Activated CD8-positive, alpha-beta T cell treated with anti-CD3 and anti-CD28 coated beads for 36 hours (primary cell): Measurements from ENCODE around the gene PRKN. TPM values are rescaled to one million over a fixed set of nuclear protein-coding genes. Genes with fewer than 3 reads are reported as not detected.

Experiments
- ATAC-seq: fragments of 200-7000 bp; cut with Tn5 transposase; one replicate; pipeline ENCODE4 v1.10.0; 2021; ENCODE audit warnings: mild to moderate bottlenecking, moderate library complexity
- CTCF ChIA-PET: fragments of 350-600 bp; sonication (Branson Sonifier 250); formaldehyde crosslinking; loops from one replicate; lab custom pipeline; 2021; ENCODE audit warnings: antibody characterized with exemption; lab: Charles Lee
- POLR2A ChIA-PET: fragments of 350-600 bp; sonication (Branson Sonifier 250); formaldehyde crosslinking; loops from one replicate; lab custom pipeline; 2021; ENCODE audit warnings: antibody characterized with exemption; lab: Charles Lee
- DNase-seq: peaks from one replicate; pipeline ENCODE4 v3.0.0-alpha.2; 2020
- H3K27ac Mint-ChIP-seq: one replicate; pipeline ENCODE4 v1.8.0; 2021; ENCODE audit warnings: mild to moderate bottlenecking, mixed read lengths
- H3K27me3 Mint-ChIP-seq: one replicate; pipeline ENCODE4 v1.8.0; 2021; ENCODE audit warnings: mixed read lengths
- H3K36me3 Mint-ChIP-seq: one replicate; pipeline ENCODE4 v1.8.0; 2021; ENCODE audit warnings: low read depth, mixed read lengths
- H3K4me1 Mint-ChIP-seq: one replicate; pipeline ENCODE4 v1.8.0; 2021; ENCODE audit warnings: low read depth, mixed read lengths
- H3K4me3 Mint-ChIP-seq: one replicate; pipeline ENCODE4 v1.8.0; 2021; ENCODE audit warnings: mild to moderate bottlenecking, moderate library complexity, mixed read lengths
- H3K9me3 Mint-ChIP-seq: one replicate; pipeline ENCODE4 v1.8.0; 2021; ENCODE audit warnings: mixed read lengths
- intact Hi-C: fragments of 100-400 bp; cut with micrococcal nuclease; formaldehyde crosslinking; loops from one replicate; pipeline ENCODE4 v1.10.0; 2022
- total RNA-seq, 2 experiments: library from RNA; stranded (reverse); gene quantifications; one replicate each; pipeline ENCODE4 v1.2.3, GENCODE V29; 2021
- TF ChIP-seq, protein P1 (sequence below): fragments of 200-600 bp; IDR thresholded peaks from one replicate; pipeline ENCODE4 v1.8.0; 2022; ENCODE audit warnings: antibody characterized with exemption, mild to moderate bottlenecking

PRKN gene
- total RNA-seq, 2 experiments from 2014 or later: 1.2 to 1.4 TPM

DNA sequence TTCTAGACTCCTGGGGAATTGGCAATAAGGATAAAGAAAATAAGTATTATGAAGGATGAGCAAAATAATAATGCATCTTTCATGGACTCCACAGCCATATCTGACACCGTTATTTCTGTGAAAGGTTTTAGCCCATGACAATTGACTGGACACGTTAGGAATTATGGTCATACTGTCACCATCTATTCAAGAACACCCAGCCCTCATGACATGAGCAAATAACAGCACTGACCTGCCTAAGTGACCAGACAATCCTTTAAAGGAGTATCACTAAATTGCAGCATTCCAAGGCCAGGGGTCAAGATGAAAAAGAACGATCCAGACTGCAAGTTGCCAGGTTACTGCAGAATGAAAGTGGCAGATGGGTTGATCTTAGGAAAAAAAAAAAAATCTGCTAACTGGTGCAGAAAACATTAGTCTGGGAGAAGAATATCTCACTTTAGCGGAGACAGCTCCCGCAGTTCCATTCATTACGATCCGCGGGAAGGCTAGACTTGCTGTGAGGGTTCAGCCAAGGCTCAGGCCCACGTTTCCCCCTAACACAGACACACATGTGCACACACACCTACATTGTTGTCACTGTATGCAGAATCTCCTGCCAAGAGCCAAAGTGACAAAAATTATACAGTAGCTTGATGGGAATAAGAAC is 1216.0 kb downstream of the PRKN start:
- Mint-ChIP-seq H3K9me3 (peaks cover 5% of the 10 kb centered on the region), H3K4me1 (no peaks in the 10 kb centered on the region), H3K27me3 (peaks cover 1% of the 10 kb centered on the region), H3K36me3 (no peaks in the 10 kb centered on the region), H3K4me3 (no peak overlapping the region), H3K27ac (no peak overlapping the region)
- no peak for ATAC-seq
- POLR2A ChIA-PET: no interaction called here
- intact Hi-C loops: no loop called here
- TF ChIP-seq, protein P1, sequence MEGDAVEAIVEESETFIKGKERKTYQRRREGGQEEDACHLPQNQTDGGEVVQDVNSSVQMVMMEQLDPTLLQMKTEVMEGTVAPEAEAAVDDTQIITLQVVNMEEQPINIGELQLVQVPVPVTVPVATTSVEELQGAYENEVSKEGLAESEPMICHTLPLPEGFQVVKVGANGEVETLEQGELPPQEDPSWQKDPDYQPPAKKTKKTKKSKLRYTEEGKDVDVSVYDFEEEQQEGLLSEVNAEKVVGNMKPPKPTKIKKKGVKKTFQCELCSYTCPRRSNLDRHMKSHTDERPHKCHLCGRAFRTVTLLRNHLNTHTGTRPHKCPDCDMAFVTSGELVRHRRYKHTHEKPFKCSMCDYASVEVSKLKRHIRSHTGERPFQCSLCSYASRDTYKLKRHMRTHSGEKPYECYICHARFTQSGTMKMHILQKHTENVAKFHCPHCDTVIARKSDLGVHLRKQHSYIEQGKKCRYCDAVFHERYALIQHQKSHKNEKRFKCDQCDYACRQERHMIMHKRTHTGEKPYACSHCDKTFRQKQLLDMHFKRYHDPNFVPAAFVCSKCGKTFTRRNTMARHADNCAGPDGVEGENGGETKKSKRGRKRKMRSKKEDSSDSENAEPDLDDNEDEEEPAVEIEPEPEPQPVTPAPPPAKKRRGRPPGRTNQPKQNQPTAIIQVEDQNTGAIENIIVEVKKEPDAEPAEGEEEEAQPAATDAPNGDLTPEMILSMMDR: no peak
- CTCF ChIA-PET: no interaction called here
- no peak for DNase-seq

DNA sequence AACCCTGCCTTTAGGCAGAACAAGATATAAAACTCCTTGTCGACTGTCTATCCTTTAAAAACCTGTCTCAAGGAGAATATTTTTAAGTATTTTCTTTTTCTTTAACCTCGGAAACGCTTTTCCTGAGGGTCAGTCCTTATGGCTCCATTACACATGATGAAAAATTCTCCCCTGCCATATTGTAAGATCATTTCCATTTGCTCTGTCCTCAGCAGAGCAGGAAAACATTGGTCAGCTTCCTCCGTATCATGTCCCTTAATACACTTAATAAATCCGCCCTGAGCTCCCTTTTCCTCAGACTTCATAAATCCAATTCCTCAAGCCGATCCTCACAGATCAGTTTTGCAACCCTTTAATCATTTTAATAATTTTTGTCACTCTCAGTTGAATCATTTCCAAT is 1219.2 kb downstream of the PRKN start:
- Mint-ChIP-seq H3K9me3 (peaks cover 7% of the 10 kb centered on the region), H3K4me3 (no peak overlapping the region), H3K27me3 (peaks cover 1% of the 10 kb centered on the region), H3K4me1 (no peaks in the 10 kb centered on the region), H3K36me3 (no peaks in the 10 kb centered on the region), H3K27ac (no peak overlapping the region)
- ATAC-seq (no peak), DNase-seq (no peak)
- intact Hi-C loops: no loop called here
- POLR2A ChIA-PET: interaction anchor here (0.6 kb wide), 1 partner anchor 103 kb away, joined by 5 read pairs; no protein-coding TSS in a partner anchor
- CTCF ChIA-PET: no interaction called here
- TF ChIP-seq, protein P1: no peak

DNA sequence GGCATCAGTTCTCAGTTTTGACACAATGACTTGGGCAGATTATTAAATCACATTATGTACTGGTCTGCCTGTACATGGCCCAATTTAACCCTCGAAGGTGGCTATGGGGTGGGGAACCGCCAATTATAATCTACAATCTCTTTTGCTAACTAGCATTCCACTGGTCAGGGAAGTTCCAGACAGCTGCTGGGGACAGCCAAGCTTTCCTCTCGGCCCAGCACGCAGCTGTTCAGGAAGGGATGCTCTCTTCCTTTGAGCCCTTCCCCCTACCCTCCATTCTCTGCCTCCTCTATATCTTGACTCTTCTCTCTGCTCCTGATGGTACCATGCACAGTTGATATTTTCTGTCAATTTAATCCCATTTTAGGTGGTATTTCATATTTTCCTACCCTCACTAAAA is 1220.2 kb downstream of the PRKN start:
- CTCF ChIA-PET: interaction anchor here (0.7 kb wide), 1 partner anchor 89 kb away, joined by 3 read pairs; no protein-coding TSS in a partner anchor
- peaks cover 3% of the 10 kb centered on the region for H3K27me3 Mint-ChIP-seq
- TF ChIP-seq, protein P1: no peak
- intact Hi-C loops: no loop called here
- H3K27ac Mint-ChIP-seq: no peak overlapping the region
- peaks cover 7% of the 10 kb centered on the region for H3K9me3 Mint-ChIP-seq
- DNase-seq: no peak
- POLR2A ChIA-PET: no interaction called here
- H3K4me1 Mint-ChIP-seq: no peaks in the 10 kb centered on the region
- H3K4me3 Mint-ChIP-seq: no peak overlapping the region
- no peaks in the 10 kb centered on the region for H3K36me3 Mint-ChIP-seq
- ATAC-seq: no peak

DNA sequence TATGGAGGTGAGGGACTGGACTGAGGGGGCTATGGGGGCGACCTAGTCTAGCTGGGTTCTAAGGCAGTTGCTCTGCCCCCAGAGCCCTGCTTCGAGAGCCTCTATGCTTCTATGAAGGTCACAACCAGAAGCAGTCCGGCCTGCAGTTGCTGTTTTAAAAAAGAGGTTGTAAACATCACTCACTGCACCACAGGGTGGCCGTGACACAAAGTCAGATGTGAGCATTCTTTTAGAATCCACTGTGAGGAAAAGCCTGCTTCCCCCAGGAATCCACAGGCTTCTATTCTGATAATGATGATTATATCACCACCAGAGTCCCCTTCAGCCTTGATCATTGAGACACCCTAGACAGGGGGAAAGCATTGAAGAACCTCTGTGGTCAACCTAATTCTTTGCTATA is 1224.0 kb downstream of the PRKN start:
- ATAC-seq: no peak
- Mint-ChIP-seq H3K27ac (no peak overlapping the region), H3K4me3 (no peak overlapping the region), H3K36me3 (no peaks in the 10 kb centered on the region), H3K27me3 (peaks cover 1% of the 10 kb centered on the region), H3K4me1 (no peaks in the 10 kb centered on the region), H3K9me3 (peaks cover 7% of the 10 kb centered on the region)
- DNase-seq: no peak
- ChIA-PET POLR2A (no interaction called here), CTCF (no interaction called here)
- TF ChIP-seq, protein P1: no peak
- intact Hi-C loops: no loop called here

DNA sequence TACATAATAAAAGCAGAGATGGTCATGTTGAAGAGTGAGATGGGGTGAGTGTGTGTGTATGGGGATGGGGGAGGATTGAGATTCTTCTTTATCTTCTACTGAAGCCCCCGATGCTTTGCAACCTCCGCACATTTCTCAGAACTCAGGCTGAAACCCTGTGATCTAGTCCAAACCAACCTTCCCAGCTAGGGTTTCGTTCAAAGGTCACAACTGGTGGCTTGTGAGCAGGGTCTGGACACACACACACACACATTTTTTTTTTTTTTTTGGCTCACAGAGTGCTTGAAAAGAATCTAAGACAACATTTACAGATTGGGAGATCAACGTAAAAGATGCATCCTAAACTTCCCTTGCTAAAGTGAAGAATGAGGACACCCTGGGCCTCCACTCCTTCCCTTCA is 1228.7 kb downstream of the PRKN start:
- no peaks in the 10 kb centered on the region for H3K36me3 Mint-ChIP-seq
- ChIA-PET CTCF (interaction anchor here (0.6 kb wide), 1 partner anchor 81 kb away, joined by 3 read pairs; no protein-coding TSS in a partner anchor), POLR2A (no interaction called here)
- peaks cover 2% of the 10 kb centered on the region for H3K27me3 Mint-ChIP-seq
- H3K9me3 Mint-ChIP-seq: no peaks in the 10 kb centered on the region
- H3K27ac Mint-ChIP-seq: no peak overlapping the region
- no peak overlapping the region for H3K4me3 Mint-ChIP-seq
- ATAC-seq (no peak), DNase-seq (no peak)
- no peaks in the 10 kb centered on the region for H3K4me1 Mint-ChIP-seq
- TF ChIP-seq, protein P1: no peak
- intact Hi-C loops: no loop called here
